AG04449 (cell line): Measurements from ENCODE around the gene YLPM1.

Source experiments
- CTCF ChIA-PET: fragments of 350-600 bp; formaldehyde crosslinking; extraction: SDS; loops from one replicate; lab custom pipeline; 2021; ENCODE audit warnings: antibody characterized with exemption; lab: Yijun Ruan, JAX
- POLR2A ChIA-PET: fragments of 400-600, 350-600 bp; formaldehyde crosslinking; extraction: SDS; loops from one replicate; lab custom pipeline; 2020; ENCODE audit warnings: antibody characterized with exemption, inconsistent platforms; lab: Yijun Ruan, JAX
- DNase-seq: peaks from one replicate; pipeline ENCODE4 v3.0.0-alpha.2; 2010; ENCODE audit warnings: low read depth, low spot score
- H3K4me3 ChIP-seq: 2 replicates; pipeline ENCODE4 v1.5.1; 2011; ENCODE audit warnings: low read depth, mild to moderate bottlenecking, control low read depth, low read length
- CTCF ChIP-seq: IDR thresholded peaks from one replicate; pipeline ENCODE4 v1.5.1; 2011; ENCODE audit warnings: mild to moderate bottlenecking, moderate library complexity, low read length, control low read depth, inconsistent platforms; ENCODE audit not compliant: insufficient read depth; ENCODE audit errors: missing control alignments

YLPM1 gene

GRCh38 chr14:74852922-74853530, 89.9 kb downstream of the YLPM1 start:
- H3K4me3 ChIP-seq: no peak overlapping the region
- no peak for TF ChIP-seq CTCF
- peak; percentile 45 for DNase-seq
- POLR2A ChIA-PET: no interaction called here
- CTCF ChIA-PET: interaction anchor here (0.7 to 20.7 kb wide), 6 partner anchors 8 to 242 kb away, joined by 3 to 689 read pairs (median 55); partner anchors contain the start of genes DLST, LTBP2 and PROX2

- no peak for DNase-seq
- TF ChIP-seq CTCF: no peak
- ChIA-PET CTCF (interaction anchor here (2.3 to 20.7 kb wide), 5 partner anchors 8 to 243 kb away, joined by 8 to 689 read pairs (median 89); partner anchors contain the start of genes DLST, LTBP2 and PROX2), POLR2A (no interaction called here)
- H3K4me3 ChIP-seq: no peak overlapping the region
Measured at GRCh38 chr14:74853581-74853980, 90.5 kb downstream of the YLPM1 start.

- H3K4me3 ChIP-seq: no peak overlapping the region
- ChIA-PET POLR2A (no interaction called here), CTCF (interaction anchor here (0.7 to 20.7 kb wide), 6 partner anchors 8 to 244 kb away, joined by 4 to 689 read pairs (median 54); partner anchors contain the start of genes DLST, LTBP2 and PROX2)
- TF ChIP-seq CTCF: no peak
- DNase-seq: no peak
Measured at GRCh38 chr14:74855021-74855420, 91.9 kb downstream of the YLPM1 start.

- POLR2A ChIA-PET: no interaction called here
- no peak for DNase-seq
- no peak overlapping the region for H3K4me3 ChIP-seq
- TF ChIP-seq CTCF: no peak
- CTCF ChIA-PET: interaction anchor here (1.0 to 20.7 kb wide), 6 partner anchors 9 to 245 kb away, joined by 3 to 689 read pairs (median 54); partner anchors contain the start of genes DLST, LTBP2 and PROX2
Measured at GRCh38 chr14:74855945-74856344, 92.8 kb downstream of the YLPM1 start.

- ChIA-PET POLR2A (no interaction called here), CTCF (interaction anchor here (1.0 to 20.7 kb wide), 5 partner anchors 10 to 245 kb away, joined by 3 to 689 read pairs (median 89); partner anchors contain the start of genes DLST, LTBP2 and PROX2)
- H3K4me3 ChIP-seq: no peak overlapping the region
- no peak for TF ChIP-seq CTCF
- DNase-seq: no peak
Measured at GRCh38 chr14:74856366-74856765, 93.2 kb downstream of the YLPM1 start.

- CTCF ChIA-PET: interaction anchor here (1.1 to 20.7 kb wide), 7 partner anchors 10 to 247 kb away, joined by 4 to 689 read pairs (median 83); partner anchors contain the start of genes DLST, LTBP2 and PROX2
- H3K4me3 ChIP-seq: no peak overlapping the region
- TF ChIP-seq CTCF: no peak
- POLR2A ChIA-PET: no interaction called here
- no peak for DNase-seq
Measured at GRCh38 chr14:74858022-74858421, 94.9 kb downstream of the YLPM1 start.
